ENCODE results near the gene MAGEF1. TPM values are rescaled to one million over a fixed set of nuclear protein-coding genes. Genes with fewer than 3 reads are reported as not detected.

MAGEF1 gene
- total RNA-seq, 1 experiment from 2014 or later, result 60.1 TPM

- no peak for DNase-seq (ENCODE audit: low read depth)
These were observed 21.5 kb downstream of the MAGEF1 start for GRCh38 chr3:184690192-184690883.

GRCh38 chr3:184688882-184689271, 23.0 kb downstream of the MAGEF1 start:
- no peak for DNase-seq (ENCODE audit: low read depth)

GRCh38 chr3:184688251-184688881, 23.5 kb downstream of the MAGEF1 start:
- peak; percentile 56 for DNase-seq (ENCODE audit: low read depth)

- DNase-seq (ENCODE audit: low read depth), result no peak
These were observed 24.4 kb downstream of the MAGEF1 start for GRCh38 chr3:184687363-184688015.

- DNase-seq (ENCODE audit: low read depth), result no peak
These were observed 26.2 kb downstream of the MAGEF1 start for GRCh38 chr3:184685646-184686045.

- no peak for DNase-seq (ENCODE audit: low read depth)
These were observed 26.8 kb downstream of the MAGEF1 start for GRCh38 chr3:184685055-184685454.

GRCh38 chr3:184683900-184684560, 27.8 kb downstream of the MAGEF1 start:
- DNase-seq (ENCODE audit: low read depth), result no peak

GRCh38 chr3:184683234-184683633, 28.6 kb downstream of the MAGEF1 start:
- DNase-seq (ENCODE audit: low read depth), result no peak

- DNase-seq (ENCODE audit: low read depth), result no peak
These were observed 29.2 kb downstream of the MAGEF1 start for GRCh38 chr3:184682671-184683070.

GRCh38 chr3:184680385-184681345, 31.2 kb downstream of the MAGEF1 start:
- no peak for DNase-seq (ENCODE audit: low read depth)

GRCh38 chr3:184679056-184679816, 32.6 kb downstream of the MAGEF1 start:
- peak; percentile 32 for DNase-seq (ENCODE audit: low read depth)

GRCh38 chr3:184678317-184679055, 33.4 kb downstream of the MAGEF1 start:
- no peak for DNase-seq (ENCODE audit: low read depth)

GRCh38 chr3:184677344-184678316, 34.2 kb downstream of the MAGEF1 start:
- DNase-seq (ENCODE audit: low read depth), result no peak

- DNase-seq (ENCODE audit: low read depth), result no peak
These were observed 34.9 kb downstream of the MAGEF1 start for GRCh38 chr3:184676927-184677326.

- DNase-seq (ENCODE audit: low read depth), result no peak
These were observed 37.2 kb downstream of the MAGEF1 start for GRCh38 chr3:184674626-184675025.

GRCh38 chr3:184672977-184673870, 38.6 kb downstream of the MAGEF1 start:
- DNase-seq (ENCODE audit: low read depth), result no peak

- DNase-seq (ENCODE audit: low read depth), result no peak
These were observed 39.5 kb downstream of the MAGEF1 start for GRCh38 chr3:184672335-184672734.
